ENCODE measurements around the gene SNX21. TPM values are rescaled to one million over a fixed set of nuclear protein-coding genes. Genes with fewer than 3 reads are reported as not detected.
A peak's percentile ranks its signal among the peaks of the same experiment; 100 is the strongest.

The SNX21 gene, protein sequence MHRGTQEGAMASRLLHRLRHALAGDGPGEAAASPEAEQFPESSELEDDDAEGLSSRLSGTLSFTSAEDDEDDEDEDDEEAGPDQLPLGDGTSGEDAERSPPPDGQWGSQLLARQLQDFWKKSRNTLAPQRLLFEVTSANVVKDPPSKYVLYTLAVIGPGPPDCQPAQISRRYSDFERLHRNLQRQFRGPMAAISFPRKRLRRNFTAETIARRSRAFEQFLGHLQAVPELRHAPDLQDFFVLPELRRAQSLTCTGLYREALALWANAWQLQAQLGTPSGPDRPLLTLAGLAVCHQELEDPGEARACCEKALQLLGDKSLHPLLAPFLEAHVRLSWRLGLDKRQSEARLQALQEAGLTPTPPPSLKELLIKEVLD
- total RNA-seq (10 to 100 TPM in 1 of 2 donors, 1 to 10 TPM in 1; 4.5 to 10.6 TPM), polyA plus RNA-seq (1 to 10 TPM; 3.8 to 5.1 TPM)

DNA sequence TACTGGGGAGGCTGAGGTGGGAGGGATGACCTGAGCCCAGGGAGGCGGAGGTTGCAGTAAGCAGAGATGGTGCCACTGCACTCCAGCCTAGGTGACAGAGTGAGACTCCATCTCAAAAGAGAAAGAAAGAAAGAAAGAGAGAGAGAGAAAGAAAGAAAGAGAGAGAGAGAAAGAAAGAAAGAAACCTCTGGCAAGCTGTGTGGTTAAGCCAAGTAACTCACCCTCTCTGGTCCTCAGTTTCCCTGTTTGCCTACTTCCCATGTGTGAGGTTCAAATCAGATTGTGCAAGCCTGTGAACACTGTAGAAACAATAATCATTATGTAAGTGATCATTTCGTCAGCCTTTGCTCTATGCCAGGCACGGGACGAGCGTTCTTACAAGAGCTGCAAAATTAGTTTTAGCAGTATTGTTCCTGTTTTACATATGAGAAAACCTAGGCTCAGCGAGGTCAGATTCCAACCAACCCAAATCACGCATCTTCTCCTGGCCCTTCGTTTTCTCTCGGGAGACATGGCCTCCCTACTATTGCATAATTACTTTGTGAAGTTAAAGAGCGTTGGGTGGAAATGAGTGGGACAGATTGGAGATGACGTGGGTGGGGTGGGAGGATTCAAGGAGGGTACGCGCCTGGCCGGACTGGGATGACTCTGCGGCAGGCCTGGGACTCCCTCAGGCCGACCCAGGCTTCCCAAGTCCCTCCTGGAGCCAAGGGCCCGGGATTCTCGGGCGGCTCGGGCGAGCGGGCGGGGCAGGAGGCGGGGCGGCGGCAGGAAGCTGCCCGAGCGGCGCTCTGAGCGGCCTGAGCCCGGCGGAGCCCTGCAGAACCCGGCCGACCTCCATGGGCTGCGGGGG lies at the start of gene SNX21:
Gene SNX21, plus strand, starts transcription at position 770 of the 853 bp plus-strand sequence. CDS start 121 bp downstream, outside the sequence.
- Histone ChIP-seq H3K27me3 (ENCODE audit: control insufficient read depth in 4 of 4, insufficient read depth in 4 of 4, low read length in 3 of 4) (no peaks in the 10 kb centered on the region), H3K9ac (ENCODE audit: low read depth in 1 of 2, low read length in 2 of 2) (peak within 1 kb of the TSS; percentile 20 to 82), H3K4me1 (ENCODE audit: control insufficient read depth in 4 of 4, insufficient read depth in 4 of 4, low read length in 3 of 4) (peaks cover 4 to 14% (median 9%) of the 10 kb centered on the region in 4 donors), H3K36me3 (ENCODE audit: control insufficient read depth in 4 of 4, insufficient read depth in 3 of 4, low read depth in 1 of 4, low read length in 3 of 4) (peaks cover 0 to 2% (median 0%) of the 10 kb centered on the region in 4 donors), H3K4me3 (ENCODE audit: low read depth in 1 of 3, low read length in 3 of 3) (peak within 1 kb of the TSS; percentile 69 to 79 (median 70)), H3K27ac (ENCODE audit: low read depth in 1 of 2, low read length in 2 of 2) (peak within 1 kb of the TSS; percentile 60 to 82), H3K9me3 (ENCODE audit: control insufficient read depth in 4 of 4, low read length in 3 of 4) (no peaks in the 10 kb centered on the region)
- 4% methylated on average over 35 of the region's 35 CpGs for WGBS
- DNase-seq (ENCODE audit: low spot score), result peak; percentile 62
- TF ChIP-seq SP1 (IDR thresholded peaks at IDR 0.05) (peak; percentile 57), JUND (IDR thresholded peaks at IDR 0.05) (peak in 1 of 2 donors; percentile 45), GABPA (IDR thresholded peaks at IDR 0.05 in 1 of 2, conservative IDR thresholded peaks at IDR 0.05 in 1 of 2) (peak in 1 of 2 donors; percentile 19), HNF4A (conservative IDR thresholded peaks at IDR 0.05) (peak; percentile 28 to 48), RXRA (IDR thresholded peaks at IDR 0.05) (peak; percentile 24 to 28), NR2F2 (IDR thresholded peaks at IDR 0.05) (peak; percentile 43), EGR1 (IDR thresholded peaks at IDR 0.05; ENCODE audit: low read depth in 2 of 2) (peak in 1 of 2 donors; percentile 16), YY1 (IDR thresholded peaks at IDR 0.05) (peak; percentile 83), TAF1 (conservative IDR thresholded peaks at IDR 0.05) (no peak), FOXA2 (IDR thresholded peaks at IDR 0.05) (no peak), RAD21 (IDR thresholded peaks at IDR 0.05) (peak in 1 of 2 donors; percentile 30), HNF4G (IDR thresholded peaks at IDR 0.05) (no peak)
- TF ChIP-seq, protein P1, sequence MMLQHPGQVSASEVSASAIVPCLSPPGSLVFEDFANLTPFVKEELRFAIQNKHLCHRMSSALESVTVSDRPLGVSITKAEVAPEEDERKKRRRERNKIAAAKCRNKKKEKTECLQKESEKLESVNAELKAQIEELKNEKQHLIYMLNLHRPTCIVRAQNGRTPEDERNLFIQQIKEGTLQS (IDR thresholded peaks at IDR 0.05), result peak; percentile 51
- TF ChIP-seq, protein P2, sequence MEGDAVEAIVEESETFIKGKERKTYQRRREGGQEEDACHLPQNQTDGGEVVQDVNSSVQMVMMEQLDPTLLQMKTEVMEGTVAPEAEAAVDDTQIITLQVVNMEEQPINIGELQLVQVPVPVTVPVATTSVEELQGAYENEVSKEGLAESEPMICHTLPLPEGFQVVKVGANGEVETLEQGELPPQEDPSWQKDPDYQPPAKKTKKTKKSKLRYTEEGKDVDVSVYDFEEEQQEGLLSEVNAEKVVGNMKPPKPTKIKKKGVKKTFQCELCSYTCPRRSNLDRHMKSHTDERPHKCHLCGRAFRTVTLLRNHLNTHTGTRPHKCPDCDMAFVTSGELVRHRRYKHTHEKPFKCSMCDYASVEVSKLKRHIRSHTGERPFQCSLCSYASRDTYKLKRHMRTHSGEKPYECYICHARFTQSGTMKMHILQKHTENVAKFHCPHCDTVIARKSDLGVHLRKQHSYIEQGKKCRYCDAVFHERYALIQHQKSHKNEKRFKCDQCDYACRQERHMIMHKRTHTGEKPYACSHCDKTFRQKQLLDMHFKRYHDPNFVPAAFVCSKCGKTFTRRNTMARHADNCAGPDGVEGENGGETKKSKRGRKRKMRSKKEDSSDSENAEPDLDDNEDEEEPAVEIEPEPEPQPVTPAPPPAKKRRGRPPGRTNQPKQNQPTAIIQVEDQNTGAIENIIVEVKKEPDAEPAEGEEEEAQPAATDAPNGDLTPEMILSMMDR (IDR thresholded peaks at IDR 0.05; ENCODE audit: low read depth, low read length, missing input control), result no peak
- TF ChIP-seq, protein P3, sequence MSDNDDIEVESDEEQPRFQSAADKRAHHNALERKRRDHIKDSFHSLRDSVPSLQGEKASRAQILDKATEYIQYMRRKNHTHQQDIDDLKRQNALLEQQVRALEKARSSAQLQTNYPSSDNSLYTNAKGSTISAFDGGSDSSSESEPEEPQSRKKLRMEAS (IDR thresholded peaks at IDR 0.05), result no peak
- TF ChIP-seq, protein P4, sequence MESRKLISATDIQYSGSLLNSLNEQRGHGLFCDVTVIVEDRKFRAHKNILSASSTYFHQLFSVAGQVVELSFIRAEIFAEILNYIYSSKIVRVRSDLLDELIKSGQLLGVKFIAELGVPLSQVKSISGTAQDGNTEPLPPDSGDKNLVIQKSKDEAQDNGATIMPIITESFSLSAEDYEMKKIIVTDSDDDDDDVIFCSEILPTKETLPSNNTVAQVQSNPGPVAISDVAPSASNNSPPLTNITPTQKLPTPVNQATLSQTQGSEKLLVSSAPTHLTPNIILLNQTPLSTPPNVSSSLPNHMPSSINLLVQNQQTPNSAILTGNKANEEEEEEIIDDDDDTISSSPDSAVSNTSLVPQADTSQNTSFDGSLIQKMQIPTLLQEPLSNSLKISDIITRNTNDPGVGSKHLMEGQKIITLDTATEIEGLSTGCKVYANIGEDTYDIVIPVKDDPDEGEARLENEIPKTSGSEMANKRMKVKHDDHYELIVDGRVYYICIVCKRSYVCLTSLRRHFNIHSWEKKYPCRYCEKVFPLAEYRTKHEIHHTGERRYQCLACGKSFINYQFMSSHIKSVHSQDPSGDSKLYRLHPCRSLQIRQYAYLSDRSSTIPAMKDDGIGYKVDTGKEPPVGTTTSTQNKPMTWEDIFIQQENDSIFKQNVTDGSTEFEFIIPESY (IDR thresholded peaks at IDR 0.05), result peak; percentile 62
- TF ChIP-seq, protein P5, sequence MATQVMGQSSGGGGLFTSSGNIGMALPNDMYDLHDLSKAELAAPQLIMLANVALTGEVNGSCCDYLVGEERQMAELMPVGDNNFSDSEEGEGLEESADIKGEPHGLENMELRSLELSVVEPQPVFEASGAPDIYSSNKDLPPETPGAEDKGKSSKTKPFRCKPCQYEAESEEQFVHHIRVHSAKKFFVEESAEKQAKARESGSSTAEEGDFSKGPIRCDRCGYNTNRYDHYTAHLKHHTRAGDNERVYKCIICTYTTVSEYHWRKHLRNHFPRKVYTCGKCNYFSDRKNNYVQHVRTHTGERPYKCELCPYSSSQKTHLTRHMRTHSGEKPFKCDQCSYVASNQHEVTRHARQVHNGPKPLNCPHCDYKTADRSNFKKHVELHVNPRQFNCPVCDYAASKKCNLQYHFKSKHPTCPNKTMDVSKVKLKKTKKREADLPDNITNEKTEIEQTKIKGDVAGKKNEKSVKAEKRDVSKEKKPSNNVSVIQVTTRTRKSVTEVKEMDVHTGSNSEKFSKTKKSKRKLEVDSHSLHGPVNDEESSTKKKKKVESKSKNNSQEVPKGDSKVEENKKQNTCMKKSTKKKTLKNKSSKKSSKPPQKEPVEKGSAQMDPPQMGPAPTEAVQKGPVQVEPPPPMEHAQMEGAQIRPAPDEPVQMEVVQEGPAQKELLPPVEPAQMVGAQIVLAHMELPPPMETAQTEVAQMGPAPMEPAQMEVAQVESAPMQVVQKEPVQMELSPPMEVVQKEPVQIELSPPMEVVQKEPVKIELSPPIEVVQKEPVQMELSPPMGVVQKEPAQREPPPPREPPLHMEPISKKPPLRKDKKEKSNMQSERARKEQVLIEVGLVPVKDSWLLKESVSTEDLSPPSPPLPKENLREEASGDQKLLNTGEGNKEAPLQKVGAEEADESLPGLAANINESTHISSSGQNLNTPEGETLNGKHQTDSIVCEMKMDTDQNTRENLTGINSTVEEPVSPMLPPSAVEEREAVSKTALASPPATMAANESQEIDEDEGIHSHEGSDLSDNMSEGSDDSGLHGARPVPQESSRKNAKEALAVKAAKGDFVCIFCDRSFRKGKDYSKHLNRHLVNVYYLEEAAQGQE (IDR thresholded peaks at IDR 0.05), result peak; percentile 56
